ENCODE measurements around the gene DENND4C.
"Not testable (repeated sequence)": the region's sequence is repeated elsewhere in the genome, so short reads cannot be mapped to it uniquely, and the experiment has no call there.

GRCh38 chr9:19250346-19250745 lies 19.9 kb downstream of the DENND4C start:
- not testable (repeated sequence) for TF ChIP-seq POLR2AphosphoS5 (IDR thresholded peaks at IDR 0.05); CTCF (IDR thresholded peaks at IDR 0.05 in 8 of 11, conservative IDR thresholded peaks at IDR 0.05 in 3 of 11); POLR2A (IDR thresholded peaks at IDR 0.05)
